HG02763 (cell line): ENCODE data around the gene DNAH11.

ENCODE experiments used
- ATAC-seq: cut with Tn5 transposase; IDR thresholded peaks from one replicate; pipeline ENCODE4 v1.9.1; 2021; ENCODE audit warnings: mild to moderate bottlenecking, moderate library complexity; ENCODE audit not compliant: unreplicated experiment

DNAH11 gene

DNA sequence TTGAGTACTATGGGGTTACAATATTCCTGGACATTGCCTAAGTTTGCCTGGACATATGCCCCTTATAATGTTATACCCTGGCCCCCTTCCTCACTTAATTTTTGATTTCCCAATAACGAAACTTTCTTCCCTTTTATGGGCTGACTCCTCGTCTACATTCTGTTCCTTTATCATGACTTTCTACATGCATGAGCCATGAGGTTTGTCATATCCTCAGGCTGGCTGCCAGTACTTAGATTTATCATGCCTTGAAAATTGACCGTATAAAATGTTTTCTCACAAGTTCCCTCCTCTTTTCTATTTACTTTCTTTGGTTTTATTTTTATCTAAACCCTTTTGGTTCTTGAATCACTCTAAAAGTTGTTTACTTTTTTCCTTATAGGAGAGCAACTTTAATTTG, 4.7 kb downstream of the DNAH11 start:
- ATAC-seq, result no peak

DNA sequence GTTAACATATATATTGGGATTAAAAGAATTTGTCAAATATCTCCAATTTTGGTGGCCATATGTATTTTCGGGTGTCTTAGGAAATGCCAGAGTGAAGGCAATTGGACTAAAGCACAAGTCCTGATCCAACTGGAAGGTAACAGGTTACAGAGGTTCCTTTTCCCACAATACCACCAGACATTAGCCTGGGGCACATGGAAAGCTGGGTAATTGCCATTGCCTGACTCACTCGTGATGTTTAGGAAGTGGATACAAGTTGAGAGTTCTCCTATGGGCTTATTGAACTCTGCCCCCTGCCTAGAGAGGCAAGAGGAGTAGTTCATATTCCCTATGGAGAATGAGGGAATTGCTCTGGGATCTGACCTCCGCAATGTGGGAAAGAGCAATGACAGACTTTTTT, 5.7 kb downstream of the DNAH11 start:
- ATAC-seq, result no peak

DNA sequence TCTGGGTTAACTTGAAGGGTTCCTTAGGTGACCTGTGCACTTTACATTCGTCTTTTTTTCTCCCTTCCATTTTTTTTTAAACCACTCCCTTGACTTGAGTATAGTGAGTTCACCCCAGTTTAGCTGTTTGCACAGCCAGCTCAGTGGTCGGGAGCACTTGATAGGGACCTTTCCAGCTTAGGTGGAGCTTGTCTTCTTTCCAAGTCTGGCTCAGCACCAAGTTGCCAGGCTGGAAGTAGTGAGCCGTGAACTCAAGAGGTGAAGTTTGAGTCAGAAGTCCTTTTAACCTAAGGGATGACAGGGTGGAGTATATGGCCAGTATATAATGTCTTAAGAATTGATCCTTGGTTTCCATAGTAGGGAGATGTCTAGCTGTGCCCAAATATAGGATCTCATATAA, 7.2 kb downstream of the DNAH11 start:
- ATAC-seq, result no peak

DNA sequence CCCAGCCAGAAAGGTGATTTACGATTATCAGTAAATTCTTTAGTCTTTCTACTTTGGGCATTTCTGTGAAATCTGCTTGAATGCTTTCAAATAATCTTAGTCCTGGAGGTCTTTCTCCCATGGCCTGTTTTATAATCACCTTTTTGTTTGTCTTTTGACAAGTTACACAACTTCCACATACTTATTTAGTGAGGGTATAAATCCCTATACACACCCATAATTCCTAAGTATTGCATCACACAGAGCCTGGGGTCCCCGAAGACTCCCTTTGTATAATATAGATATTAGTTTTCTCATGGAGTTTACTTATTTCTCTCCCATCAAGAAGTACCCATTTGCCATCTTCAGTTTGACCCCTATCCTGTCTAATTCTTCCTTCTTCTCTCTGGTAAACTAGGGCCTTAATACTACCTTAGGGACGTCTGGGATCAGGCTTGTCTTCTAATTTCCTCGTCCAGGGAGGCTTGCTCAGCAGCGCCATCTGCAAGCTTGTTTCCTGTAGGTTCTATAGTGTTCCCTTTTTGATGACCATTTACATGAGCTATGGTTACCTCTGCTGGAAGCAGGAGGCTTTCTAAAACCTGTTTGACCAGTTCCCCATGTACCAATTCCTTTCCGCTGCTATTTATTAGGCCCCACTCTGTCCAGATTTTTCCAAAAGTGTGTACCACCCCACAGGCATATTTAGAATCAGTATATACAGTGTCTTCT, 8.1 kb downstream of the DNAH11 start:
- ATAC-seq, result no peak

DNA sequence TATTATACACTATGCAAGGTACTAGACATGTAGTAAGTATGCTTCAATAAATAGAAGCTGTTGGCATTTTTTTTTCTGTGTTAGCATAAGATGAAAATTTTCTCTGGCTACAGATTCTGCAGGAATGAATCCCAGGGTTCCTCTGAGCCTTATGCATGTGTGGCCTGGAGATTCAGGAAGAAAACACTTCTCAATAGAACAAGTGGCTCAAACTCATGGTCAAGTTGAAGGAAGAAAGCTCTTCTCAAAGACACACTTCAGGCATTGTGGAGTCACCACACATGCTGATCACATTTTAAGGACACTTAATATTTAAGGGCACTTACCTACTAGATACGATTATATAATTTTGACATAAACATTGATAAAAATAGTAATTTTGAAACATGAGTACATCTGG, 19.5 kb downstream of the DNAH11 start:
- no peak for ATAC-seq

DNA sequence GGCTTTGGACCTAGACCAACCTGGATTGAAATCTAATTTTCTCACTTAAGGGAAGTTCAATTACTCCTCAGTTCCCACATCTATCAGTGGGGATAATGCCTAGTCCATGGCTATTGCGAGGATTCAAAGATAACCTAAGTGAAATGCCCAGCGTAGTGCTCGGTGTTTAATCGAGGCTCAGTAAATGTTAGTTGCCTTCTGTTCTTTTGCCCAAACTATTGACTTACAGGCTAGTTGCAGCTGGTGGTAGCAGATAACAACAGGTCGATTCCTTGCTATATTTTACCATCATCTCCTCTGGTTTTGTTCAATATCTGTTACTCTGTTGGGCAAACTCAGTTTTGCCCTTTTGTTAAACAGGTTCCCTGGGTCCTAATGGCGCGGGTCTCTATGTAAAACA, 22.8 kb downstream of the DNAH11 start:
- no peak for ATAC-seq

DNA sequence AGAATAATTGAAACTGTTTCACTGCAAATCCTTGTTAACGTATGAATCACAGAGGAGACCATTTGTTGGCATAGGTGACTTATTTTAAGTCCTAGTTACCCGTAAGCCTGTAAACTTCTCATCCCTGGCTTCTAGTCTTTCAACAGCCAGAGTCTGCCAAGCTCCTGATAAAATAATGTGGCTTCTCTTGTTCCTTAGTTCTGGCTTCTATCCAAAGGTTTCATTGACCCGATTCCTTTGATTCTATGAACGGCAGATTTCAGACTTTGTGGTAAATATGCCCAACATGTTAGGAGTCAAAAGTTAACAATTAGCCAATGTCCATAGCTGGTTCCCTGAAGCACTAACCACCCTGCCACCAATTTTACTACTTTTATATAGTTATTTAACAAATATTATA, 23.3 kb downstream of the DNAH11 start:
- no peak for ATAC-seq

DNA sequence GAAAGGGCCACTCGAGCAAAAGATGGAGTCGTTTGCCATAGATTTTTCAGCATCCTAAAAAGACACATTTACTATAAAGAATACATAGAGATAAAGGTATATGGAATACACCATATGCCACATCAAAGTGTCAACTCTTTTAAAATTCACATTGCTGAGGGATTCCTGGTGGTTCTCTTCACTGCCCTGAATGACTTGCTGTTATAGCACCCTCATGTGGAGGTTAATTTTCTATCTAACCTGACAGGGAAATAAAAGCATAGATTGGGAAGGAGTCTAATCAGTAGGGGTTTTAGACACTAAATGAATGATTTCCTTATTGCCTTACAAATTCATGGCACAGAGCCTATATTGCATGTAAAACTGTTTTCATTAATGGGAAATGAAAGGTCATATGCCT, 25.9 kb downstream of the DNAH11 start:
- ATAC-seq, result no peak

DNA sequence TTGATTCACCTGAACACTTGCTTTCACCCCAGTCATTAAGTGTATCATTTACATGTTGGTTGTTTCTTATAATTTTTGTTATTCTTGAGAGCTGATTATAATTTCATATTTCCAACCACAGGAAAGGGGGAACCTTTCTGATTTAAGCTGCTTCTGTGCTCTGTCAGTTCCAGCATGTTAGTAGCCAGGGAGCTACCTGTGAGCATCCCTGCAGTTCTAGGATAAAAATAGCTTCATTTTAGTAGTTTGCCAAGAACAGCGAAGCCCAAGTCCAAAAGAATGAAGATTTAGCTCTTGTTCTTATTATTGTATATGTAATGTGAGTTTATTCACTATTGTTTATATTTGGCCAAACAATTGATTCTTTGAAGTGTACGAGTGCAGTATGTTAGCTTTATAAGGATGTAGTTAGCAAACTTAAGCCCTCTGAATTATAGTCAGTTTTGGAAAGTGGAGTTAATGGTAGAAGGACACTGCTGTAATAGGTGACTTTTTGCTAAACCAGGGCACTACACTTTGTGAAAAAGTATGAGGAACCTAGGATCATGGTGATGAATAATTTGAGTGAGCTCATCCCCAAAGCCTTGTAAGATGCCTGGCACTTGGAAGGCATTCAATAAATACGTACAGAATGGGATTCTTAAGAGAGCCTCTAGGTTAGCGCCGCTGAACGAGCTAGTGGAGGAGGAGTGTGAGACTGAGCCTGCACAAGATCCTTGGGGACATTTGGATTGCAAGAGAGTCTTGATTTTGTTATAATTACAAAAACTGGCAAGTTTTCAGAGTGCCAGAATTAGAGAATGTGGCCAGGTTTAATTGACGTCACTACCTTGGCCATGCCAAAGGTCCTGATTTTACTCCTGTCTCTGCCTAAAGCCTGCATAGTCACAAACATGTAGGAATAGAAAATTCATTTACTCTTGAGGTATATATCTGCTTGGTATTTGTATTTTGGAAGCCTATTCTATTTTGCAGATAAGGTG, 29.8 kb downstream of the DNAH11 start:
- ATAC-seq, result no peak

DNA sequence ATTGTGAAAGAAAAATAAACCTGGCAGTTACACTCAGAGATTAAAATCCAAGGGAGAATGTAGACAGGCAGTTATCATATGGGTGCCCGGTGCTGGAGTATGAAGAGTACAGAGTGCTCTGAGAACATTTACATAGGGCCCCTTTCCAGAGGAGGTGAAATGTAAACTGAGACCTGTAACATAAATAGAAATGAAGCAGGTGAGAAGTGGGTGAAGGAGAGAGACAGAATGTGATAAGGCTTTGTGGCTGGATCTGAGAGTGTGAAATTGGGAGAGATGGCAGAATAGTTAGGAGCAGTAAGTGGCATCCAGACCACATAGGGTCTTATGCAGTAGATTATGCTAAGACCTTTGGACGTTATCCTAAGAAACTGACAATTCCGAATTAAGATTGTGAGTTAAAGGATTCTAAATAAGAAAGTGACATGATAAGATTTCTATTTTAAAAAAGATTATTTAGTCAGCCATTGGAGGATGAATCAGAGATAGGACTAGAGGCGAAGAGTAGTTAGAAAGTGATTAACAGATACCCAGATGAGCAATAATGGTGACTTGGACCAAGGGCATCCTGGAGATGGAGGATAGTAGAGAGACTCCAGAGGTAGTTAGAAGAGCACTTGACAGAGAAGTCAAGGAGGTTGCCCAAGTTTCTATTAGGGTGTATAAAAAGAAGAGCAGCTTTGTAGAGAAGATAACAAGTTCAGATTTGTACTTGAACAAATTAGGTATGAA, 36.7 kb downstream of the DNAH11 start:
- no peak for ATAC-seq

DNA sequence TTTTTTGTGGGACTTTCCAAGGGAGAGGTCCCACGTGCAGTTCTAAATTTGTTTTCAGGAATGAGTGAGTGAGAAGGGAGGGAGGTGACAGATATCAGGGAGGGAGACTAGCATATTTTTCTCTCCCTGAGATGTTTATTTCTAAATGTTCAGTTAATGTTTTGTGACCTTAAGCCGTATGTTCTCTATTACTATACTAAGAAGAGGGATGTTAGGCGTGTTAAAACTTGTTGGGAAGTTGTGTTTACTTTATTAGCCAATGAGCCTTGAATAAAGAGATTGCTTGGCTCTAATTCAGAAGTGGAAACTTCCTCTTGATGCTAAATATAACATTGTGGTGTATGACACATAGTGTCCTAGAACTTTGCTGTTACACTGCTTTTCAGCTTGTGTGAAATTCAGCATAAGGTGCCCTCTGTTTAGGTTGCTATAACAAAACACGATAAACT, 37.3 kb downstream of the DNAH11 start:
- no peak for ATAC-seq

DNA sequence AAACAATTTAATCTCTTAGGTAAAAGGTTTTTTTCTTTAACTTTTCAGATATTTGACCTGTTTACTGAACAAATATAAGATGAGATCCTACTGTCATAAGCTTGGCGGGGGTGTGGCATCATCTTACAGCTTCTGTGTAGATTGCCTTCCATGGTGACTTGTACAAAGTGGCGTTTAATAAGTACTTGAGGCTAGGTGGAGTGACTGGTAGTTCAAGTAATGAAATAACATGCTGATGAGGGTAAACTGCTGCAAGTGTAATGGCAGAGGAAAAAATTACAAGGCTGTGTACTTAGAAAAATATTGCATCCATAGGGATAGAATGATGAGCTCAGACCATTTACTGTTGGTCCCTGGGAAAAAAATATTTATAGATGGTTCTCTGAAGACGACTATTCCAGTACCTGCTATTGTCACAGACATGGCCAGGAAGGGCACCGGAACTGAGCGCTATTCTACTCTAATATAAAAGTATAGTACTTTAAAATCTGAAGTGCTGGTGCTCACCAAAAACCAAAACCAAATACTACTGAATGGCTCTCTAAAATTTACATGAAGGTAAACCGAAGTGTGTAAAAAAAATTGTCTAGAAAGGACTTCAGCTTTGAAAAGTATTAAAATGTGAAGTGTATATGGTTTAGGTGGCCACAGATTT, 42.4 kb downstream of the DNAH11 start:
- ATAC-seq, result no peak

DNA sequence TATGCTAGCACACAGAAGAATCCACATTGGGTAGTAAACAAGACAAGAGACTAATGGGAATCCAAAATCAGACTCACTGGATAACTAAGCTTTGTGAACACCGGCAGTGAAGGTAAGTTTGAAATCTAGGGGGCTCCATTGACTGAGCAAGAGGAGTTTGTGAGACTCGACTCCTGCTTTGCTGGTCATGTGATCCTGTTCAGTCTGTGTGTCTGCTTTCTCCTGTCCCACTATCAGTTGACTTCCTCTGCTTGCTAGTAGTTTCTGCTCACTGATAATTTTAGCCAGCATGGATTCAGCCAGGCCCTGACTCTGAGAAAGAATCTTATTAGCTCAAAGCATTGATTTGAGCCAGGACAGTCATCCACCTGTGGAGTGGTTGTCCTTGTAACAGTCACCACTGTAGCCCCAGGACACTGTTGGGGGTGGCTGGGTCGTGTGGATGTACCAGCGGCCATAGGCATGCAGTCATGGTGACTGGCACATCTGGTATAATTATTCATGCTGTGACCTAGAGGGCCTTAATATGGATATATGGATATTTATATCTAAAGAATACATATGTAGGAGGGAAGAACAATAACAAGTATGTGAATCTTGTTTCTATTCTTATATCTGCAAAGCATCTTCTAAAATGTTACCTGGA, 44.4 kb downstream of the DNAH11 start:
- ATAC-seq, result no peak

DNA sequence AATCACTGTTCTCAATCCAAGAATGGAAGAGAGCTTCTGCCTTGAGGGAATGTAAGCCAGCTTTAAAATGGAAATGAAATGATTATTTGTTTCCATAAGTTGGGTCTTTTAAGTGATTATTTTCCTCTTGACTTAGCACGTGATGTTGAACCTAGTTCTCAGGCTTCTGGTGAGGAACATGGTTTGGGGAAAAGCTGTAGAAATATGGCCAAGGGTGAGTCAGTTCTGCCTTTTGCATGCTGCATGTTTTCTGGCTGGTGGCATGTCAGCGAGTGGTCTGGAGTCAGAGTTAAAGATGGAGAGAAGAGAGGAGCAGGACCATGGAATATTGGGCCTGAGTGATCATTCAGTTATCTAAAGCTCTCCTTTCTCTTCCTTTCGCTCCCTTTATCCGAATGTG, 54.0 kb downstream of the DNAH11 start:
- ATAC-seq, result no peak

DNA sequence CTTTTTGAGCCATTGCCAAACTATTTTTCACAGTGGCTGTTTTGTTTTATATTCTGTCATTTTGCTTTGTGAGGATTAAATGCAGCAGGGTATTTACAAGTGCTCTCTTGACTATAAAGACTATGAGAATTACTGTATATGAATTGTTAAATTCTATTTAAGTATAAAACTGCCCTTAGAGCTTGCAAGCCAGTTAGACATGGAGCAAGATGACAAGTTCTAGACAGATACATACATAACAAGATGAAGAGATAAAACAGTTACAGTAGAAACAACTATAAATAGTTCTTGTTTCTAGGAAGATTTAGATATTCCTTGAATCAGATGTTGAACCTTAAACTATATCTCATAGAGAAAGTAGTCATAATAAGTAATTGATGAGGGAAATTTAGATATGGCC, 60.6 kb downstream of the DNAH11 start:
- no peak for ATAC-seq

DNA sequence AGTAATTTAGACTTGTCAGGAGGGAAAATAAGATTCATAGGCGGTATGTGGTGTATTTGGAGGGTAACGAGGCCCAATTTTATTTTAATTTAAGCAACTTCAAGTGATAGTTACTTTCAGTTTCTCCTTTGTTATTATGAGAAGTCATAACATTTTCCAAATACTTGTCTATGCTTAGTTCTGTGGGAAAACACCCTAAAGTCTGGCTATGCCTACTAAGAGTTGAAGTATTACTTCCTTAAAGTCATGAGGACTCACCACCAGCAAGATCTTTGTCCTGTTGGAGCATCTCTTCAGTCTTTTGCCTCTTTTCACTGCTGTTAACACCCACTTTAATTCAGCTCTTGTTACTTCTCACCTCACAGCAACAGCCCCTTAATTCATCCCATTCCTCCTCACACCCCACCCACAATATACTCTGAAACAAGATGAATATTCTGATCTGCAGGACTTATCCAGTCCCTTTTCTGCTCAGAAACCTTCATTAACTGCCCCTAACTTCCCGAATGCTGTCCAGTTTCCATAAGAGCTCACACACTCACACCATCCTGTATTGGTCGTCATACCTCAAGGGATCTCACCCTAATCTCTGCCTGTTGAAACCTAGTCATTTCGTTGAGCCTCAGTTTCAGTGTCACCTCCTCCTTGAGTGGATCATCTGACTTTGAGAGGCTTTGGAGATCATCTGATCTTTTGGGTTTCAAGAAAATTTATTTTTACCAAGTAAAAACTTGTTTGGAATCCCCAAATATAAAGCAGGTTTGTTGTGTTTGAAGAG, 61.3 kb downstream of the DNAH11 start:
- ATAC-seq, result no peak

DNA sequence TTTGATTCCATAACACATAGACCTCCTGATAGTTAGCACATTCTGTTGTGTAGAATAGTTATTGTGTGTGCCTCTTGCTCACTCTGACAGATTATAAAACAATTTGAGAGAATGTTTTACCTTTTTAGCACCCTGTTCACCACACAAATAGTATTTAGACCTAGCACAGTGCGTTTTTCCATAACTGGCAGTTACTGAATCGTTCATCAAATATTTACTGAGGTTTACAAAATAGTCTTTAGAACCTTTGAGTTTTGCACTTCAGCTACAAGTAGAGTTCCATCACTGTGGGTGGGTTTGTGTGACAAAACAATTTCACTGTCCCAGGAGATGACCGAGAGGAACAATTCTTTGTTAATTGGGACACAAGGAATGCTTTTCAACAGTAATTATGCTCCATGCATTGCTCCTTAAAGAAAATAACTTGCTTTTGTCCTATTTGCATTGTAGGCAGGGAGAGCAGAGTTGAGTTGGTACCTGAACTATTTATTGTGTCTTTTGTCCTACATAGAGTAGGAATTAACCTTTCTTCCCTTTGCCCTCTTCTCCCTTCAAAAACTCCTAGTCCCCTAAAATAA, 62.3 kb downstream of the DNAH11 start:
- ATAC-seq, result no peak

DNA sequence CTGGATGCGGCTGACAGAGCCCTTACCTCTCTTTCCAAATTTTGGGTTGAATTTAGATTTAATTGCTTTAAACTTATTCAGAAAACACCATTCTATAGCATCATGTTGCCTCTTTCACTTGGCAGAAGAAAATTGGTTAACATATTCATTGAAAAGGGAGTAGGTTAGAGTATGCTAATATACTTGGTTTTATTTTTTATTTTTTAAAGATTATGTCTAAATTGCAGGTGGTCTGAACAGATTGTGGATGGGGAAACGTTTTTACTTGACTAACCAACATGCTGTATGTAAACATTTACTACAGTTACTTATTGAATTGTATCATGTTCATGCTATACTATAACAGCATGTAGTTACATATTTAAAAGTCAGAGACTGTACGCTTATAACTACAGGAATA, 65.6 kb downstream of the DNAH11 start:
- ATAC-seq, result no peak

DNA sequence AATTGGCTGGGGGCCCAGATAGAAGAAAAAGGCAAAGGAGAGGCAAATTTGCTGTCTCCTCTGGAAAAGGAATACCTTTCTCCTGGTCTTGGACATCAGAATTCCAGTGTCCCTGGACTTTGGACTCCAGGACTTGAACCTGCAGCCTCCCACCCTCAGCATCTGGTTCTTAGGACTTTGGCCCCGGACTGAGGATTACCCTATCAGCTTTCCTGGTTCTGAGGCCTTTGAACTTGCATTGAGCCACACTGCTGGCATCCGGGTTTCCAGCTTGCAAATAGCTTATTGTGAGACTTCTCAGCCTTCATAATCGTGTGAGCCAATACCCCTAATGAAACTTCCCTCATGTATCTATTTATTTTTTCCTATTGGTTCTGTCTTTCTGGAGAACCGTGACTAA, 68.3 kb downstream of the DNAH11 start:
- ATAC-seq, result no peak
